Rectal smooth muscle tissue (tissue), 1 donor: ENCODE measurements around the gene UAP1L1.
A peak's percentile ranks its signal among the peaks of the same experiment; 100 is the strongest.
"Not testable (repeated sequence)": the region's sequence is repeated elsewhere in the genome, so short reads cannot be mapped to it uniquely, and the experiment has no call there.

Experiments
- H3K27ac ChIP-seq: one replicate; pipeline ENCODE4 v1.7.0; 2013; ENCODE audit warnings: low read depth, low read length, inconsistent platforms
- H3K27me3 ChIP-seq: one replicate; pipeline ENCODE4 v1.7.0; 2013; ENCODE audit warnings: low read length; ENCODE audit not compliant: control insufficient read depth, insufficient read depth
- H3K36me3 ChIP-seq: one replicate; pipeline ENCODE4 v1.7.0; 2013; ENCODE audit warnings: low read length; ENCODE audit not compliant: control insufficient read depth, insufficient read depth
- H3K4me1 ChIP-seq: one replicate; pipeline ENCODE4 v1.7.0; 2013; ENCODE audit warnings: low read length; ENCODE audit not compliant: control insufficient read depth, insufficient read depth
- H3K4me3 ChIP-seq: one replicate; pipeline ENCODE4 v1.7.0; 2013; ENCODE audit warnings: low read length
- H3K9ac ChIP-seq: one replicate; pipeline ENCODE4 v1.7.0; 2013; ENCODE audit warnings: low read length

Gene UAP1L1

GRCh38 chr9:137114613-137115393 is 37.5 kb downstream of the UAP1L1 start, which contains the start of gene DPP7:
Gene DPP7 (minus strand): TSS chr9:137114733. CDS start chr9:137114713, 20 bp downstream.
- Histone ChIP-seq H3K4me1 (peaks cover 3% of the 10 kb centered on the region), H3K27me3 (peaks cover 5% of the 10 kb centered on the region), H3K4me3 (peak within 1 kb of the TSS; percentile 63), H3K27ac (no peak within 1 kb of the TSS), H3K36me3 (no peaks in the 10 kb centered on the region), H3K9ac (no peak within 1 kb of the TSS)

DNA sequence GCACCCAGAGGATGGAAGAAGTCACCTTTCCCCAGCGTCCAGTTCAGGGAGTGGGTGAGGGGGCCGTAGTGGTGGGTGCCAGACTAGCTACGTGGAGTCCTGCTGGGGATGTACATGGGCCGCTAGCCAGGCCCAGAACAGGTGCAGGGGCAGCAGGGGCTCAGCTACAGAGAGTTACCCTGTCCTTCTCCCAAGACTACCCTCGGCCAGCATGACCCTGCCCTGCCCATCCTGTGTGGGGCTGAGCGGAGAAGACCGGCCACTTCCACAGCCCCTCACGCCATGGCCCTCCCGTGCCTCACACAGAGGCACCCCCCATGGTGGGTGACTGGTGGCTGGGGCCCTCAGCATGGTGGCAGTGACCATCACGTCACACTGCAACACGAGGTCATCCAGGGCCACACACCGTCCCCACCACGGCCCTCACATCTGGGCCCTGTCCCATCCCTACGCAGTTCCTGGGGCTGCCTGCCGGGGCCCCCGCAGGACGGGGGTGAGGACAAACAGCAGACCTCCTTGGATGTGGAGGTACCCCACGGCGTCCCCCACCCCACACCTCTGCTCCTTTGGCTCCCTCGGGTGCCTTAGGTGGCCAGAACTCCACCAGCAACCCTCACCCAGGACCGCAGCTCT is 38.2 kb downstream of the UAP1L1 start:
- Histone ChIP-seq H3K27ac (no peak overlapping the region), H3K4me1 (peaks cover 3% of the 10 kb centered on the region), H3K9ac (no peak overlapping the region), H3K4me3 (peak overlapping the region; percentile 63), H3K27me3 (peaks cover 5% of the 10 kb centered on the region), H3K36me3 (no peaks in the 10 kb centered on the region)

DNA sequence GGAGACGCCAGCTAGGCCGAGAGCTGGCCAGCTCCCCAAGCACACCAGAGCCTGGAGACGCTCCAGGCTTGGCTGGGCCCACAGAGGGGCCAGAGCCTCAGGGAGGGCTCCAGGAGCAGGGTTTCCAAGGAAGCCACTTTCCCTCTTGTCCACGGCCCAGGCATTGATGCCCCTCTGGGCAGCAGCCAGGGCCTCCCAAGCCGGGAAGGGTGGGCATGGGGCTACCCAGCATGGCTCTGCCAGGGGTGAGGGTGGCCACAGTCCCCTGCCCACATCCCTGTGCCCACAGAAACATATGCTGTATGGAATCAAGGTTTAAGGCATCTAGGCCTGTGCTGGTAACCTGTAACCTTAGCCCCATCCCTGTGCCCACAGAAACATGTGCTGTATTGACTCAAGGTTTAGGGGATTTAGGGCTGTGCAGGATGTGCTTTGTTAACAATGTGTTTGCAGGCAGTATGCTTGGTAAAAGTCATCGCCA is 38.8 kb downstream of the UAP1L1 start:
- H3K27ac ChIP-seq = no peak overlapping the region
- peaks cover 3% of the 10 kb centered on the region for H3K4me1 ChIP-seq
- peaks cover 5% of the 10 kb centered on the region for H3K27me3 ChIP-seq
- H3K4me3 ChIP-seq = no peak overlapping the region
- no peaks in the 10 kb centered on the region for H3K36me3 ChIP-seq
- H3K9ac ChIP-seq = no peak overlapping the region

DNA sequence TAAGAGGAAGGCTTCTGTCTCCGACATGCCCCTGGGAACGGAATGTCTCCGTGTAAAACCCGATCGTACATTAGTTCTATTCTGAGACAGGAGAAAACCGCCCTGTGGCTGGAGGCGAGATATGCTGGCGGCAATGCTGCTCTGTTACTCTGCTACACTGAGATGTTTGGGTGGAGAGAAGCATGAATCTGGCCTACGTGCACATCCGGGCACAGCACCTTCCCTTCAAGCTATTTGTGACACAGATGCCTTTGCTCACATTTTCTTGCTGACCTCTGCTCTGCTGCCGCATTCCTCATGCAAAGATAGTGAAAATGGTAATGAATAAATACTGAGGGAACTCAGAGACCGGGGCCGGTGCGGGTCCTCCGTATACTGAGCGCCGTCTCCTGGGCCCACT is 39.4 kb downstream of the UAP1L1 start:
- H3K27me3 ChIP-seq = peaks cover 5% of the 10 kb centered on the region
- H3K4me3 ChIP-seq = no peak overlapping the region
- H3K36me3 ChIP-seq = no peaks in the 10 kb centered on the region
- no peak overlapping the region for H3K9ac ChIP-seq
- H3K27ac ChIP-seq = no peak overlapping the region
- H3K4me1 ChIP-seq = peaks cover 3% of the 10 kb centered on the region

- no peak overlapping the region for H3K27ac ChIP-seq
- peaks cover 3% of the 10 kb centered on the region for H3K4me1 ChIP-seq
- H3K36me3 ChIP-seq = no peaks in the 10 kb centered on the region
- H3K9ac ChIP-seq = no peak overlapping the region
- no peak overlapping the region for H3K4me3 ChIP-seq
- peaks cover 5% of the 10 kb centered on the region for H3K27me3 ChIP-seq
Observed at GRCh38 chr9:137117269-137117731, 40.0 kb downstream of the UAP1L1 start.

DNA sequence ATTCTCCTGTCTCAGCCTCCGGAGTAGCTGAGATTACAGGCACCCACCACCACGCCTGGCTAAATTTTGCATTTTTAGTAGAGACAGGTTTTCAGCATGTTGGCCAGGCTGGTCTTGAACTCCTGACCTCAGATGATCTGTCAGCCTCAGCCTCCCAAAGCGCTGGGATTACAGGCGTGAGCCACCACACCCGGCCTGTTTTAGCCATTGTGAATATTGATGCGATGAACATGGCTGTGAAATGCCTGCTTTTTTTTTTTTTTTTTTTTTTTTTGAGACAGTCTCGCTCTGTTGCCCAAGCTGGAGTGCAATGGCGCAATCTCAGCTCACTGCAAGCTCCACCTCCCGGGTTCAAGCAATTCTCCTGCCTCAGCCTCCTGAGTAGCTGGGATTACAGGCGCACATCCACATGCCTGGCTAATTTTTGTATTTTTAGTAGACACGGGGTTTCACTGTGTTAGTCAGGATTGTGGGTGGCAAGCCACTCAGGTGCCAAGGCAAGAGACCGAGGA is 40.8 kb downstream of the UAP1L1 start:
- H3K4me1 ChIP-seq, H3K36me3 ChIP-seq, H3K9ac ChIP-seq, H3K27me3 ChIP-seq, H3K27ac ChIP-seq, H3K4me3 ChIP-seq: not testable (repeated sequence)

DNA sequence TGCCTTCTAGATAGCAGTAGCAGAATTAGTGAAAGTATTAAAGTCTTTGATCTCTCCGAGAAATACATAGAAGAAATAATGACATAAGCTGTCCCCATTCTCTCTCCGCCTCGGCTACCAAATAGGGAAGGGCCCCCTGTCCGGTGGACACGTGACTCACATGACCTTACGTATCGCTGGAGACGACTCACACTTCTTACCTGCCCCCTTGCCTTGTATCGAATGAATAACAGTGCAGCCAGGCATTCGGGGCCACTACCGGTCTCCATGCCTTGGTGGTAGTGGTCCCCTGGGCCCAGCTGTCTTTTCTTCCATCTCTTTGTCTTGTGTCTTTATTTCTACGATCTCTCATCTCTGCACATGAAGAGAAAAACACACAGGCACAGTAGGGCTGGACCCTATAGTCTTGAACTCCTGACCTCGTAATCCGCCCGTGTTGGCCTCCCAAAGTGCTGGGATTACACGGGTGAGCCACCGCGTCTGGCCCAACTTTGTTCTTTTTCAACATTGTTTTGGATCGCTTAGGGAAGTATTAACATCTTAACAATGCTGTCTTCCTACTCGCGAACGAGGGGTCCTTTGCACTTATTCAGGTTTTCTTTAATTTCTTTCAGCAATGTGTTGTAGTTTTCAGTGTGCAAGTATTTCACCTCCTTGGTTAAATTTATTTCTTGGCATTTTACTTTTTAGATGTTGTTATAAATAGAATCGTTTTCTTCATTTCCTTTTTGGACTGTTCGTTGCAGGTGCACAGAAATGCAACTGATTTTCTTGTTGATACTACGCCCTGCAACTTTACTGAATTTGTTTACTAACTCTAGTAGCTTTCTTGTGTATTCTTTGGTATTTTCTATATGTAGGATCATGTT is 44.8 kb downstream of the UAP1L1 start:
- H3K9ac ChIP-seq, H3K4me3 ChIP-seq, H3K27me3 ChIP-seq, H3K36me3 ChIP-seq, H3K27ac ChIP-seq, H3K4me1 ChIP-seq: not testable (repeated sequence)

DNA sequence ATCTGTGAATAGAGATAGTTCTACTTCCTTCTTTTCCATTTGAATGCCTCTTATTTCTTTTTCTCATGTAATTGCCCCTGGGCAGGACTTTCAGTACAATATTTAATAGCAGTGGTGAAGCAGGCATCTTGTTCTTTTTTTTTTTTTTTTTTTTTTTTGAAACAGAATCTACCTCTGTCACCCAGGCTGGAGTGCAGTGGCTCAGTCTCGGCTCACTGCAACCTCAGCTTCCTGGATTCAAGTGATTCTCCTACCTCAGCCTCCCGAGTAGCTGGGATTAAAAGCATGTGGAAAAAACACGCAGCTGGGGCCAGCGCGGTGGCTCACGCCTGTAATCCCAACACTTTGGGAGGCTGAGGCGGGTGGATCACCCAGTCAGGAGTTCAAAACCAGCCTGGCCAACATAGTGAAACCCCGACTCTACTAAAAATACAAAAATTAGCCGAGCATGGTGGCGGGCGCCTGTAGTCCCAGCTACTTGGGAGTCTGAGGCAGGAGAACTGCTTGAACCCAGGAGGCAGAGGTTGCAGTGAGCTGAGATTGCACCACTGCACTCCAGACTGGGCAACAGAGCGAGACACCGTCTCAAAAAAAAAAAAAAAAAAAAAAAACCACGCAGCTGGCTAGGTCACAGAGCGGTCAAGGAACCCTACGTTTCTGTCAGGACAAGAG is 45.6 kb downstream of the UAP1L1 start:
- H3K27ac ChIP-seq, H3K4me1 ChIP-seq, H3K36me3 ChIP-seq, H3K27me3 ChIP-seq, H3K4me3 ChIP-seq, H3K9ac ChIP-seq: not testable (repeated sequence)

DNA sequence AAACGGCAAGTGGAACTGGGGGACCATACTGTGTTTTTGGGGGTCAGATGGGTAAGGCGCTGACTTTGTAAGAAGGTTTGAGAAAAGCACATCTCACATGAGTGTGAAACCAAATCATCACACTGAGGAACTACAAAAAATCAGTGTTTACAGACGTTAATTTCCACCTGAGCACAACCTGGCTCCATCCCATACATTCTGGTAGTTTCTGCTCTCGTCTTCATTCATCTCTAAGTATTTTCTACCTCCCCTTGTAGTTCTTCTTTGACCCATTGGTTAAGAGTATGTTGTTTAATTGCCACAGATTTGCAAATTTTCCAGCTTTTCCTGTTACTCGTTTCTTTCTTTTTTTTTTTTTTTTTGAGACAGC is 46.1 kb downstream of the UAP1L1 start:
- Histone ChIP-seq H3K36me3 (no peaks in the 10 kb centered on the region), H3K9ac (no peak overlapping the region), H3K4me3 (no peak overlapping the region), H3K27me3 (no peaks in the 10 kb centered on the region), H3K4me1 (no peaks in the 10 kb centered on the region), H3K27ac (no peak overlapping the region)

GRCh38 chr9:137123952-137124462 is 46.7 kb downstream of the UAP1L1 start:
- not testable (repeated sequence) for H3K4me3 ChIP-seq, H3K4me1 ChIP-seq, H3K27ac ChIP-seq, H3K36me3 ChIP-seq, H3K27me3 ChIP-seq, H3K9ac ChIP-seq

DNA sequence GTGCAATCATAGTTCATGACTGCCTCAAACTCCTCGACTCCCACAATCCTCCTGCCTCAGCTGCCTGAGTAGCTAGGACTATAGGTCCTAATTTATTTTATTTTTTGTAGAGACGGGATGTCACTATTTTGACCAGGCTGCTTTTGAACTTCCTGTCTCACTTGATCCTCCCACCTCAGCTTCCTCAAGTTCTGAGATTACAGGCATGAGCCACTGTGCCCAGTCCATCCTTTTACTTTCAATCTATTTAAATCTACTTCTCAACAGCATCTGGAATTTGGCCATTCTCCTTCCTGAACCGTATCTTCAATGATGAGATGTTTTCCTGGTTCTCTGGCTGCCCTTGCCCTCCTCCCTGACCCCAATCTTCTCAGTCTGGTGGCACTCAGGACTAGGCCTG is 49.5 kb downstream of the UAP1L1 start:
- H3K9ac ChIP-seq = no peak overlapping the region
- peak overlapping the region; percentile 54 for H3K4me3 ChIP-seq
- no peaks in the 10 kb centered on the region for H3K36me3 ChIP-seq
- no peaks in the 10 kb centered on the region for H3K27me3 ChIP-seq
- no peak overlapping the region for H3K27ac ChIP-seq
- H3K4me1 ChIP-seq = no peaks in the 10 kb centered on the region
